ENCODE data around the gene CACNA2D3. TPM values are rescaled to one million over a fixed set of nuclear protein-coding genes. Genes with fewer than 3 reads are reported as not detected.

CACNA2D3 gene
- 1 to 10 TPM in 2 of 4 donors, under 1 TPM in 2; 0.55 to 3.4 (median 1.6) TPM for total RNA-seq

- H3K9me3 ChIP-seq, result no peaks in the 10 kb centered on the region
- in situ Hi-C loops (cut with MboI; ENCODE audit: low pct_ligation_motif_present in 1 of 4, low pct_unique_long_range_greater_than_20kb in 1 of 4, low sequenced_read_pairs in 3 of 4) (no loop called here), intact Hi-C loops (cut with DNase I; ENCODE audit: low total_unique reads) (no loop called here)
- TF ChIP-seq EP300 (IDR thresholded peaks at IDR 0.05; ENCODE audit: low read depth) (no peak), POLR2A (IDR thresholded peaks at IDR 0.05) (no peak), POLR2AphosphoS5 (IDR thresholded peaks at IDR 0.05) (no peak)
- TF ChIP-seq, protein P1, sequence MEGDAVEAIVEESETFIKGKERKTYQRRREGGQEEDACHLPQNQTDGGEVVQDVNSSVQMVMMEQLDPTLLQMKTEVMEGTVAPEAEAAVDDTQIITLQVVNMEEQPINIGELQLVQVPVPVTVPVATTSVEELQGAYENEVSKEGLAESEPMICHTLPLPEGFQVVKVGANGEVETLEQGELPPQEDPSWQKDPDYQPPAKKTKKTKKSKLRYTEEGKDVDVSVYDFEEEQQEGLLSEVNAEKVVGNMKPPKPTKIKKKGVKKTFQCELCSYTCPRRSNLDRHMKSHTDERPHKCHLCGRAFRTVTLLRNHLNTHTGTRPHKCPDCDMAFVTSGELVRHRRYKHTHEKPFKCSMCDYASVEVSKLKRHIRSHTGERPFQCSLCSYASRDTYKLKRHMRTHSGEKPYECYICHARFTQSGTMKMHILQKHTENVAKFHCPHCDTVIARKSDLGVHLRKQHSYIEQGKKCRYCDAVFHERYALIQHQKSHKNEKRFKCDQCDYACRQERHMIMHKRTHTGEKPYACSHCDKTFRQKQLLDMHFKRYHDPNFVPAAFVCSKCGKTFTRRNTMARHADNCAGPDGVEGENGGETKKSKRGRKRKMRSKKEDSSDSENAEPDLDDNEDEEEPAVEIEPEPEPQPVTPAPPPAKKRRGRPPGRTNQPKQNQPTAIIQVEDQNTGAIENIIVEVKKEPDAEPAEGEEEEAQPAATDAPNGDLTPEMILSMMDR (IDR thresholded peaks at IDR 0.05), result no peak
- no peaks in the 10 kb centered on the region for H3K36me3 ChIP-seq
- 1% methylated on average over 63 of the region's 100 CpGs; no CpG with 5 or more reads in 1 of the 2 donors for WGBS, 2 donors (ENCODE audit: low coverage in 1 of 2)
- H3K27me3 ChIP-seq, result peaks cover 94% of the 10 kb centered on the region
- peak within 1 kb of the TSS; percentile 31 to 75 (median 62) for H3K27ac ChIP-seq
- DNase-seq, result peak; percentile 26
- H3K4me3 ChIP-seq, result peak within 1 kb of the TSS; percentile 25 to 68 (median 48)
- H3K4me1 ChIP-seq, result peaks cover 10 to 24% (median 17%) of the 10 kb centered on the region in 4 donors
Measured at GRCh38 chr3:54122324-54123002, at the start of gene CACNA2D3. CACNA2D3 (plus strand) TSS chr3:54122552.

GRCh38 chr3:54073386-54073785 is 49.0 kb upstream of the CACNA2D3 start:
- Histone ChIP-seq H3K27ac (no peak overlapping the region), H3K4me1 (no peaks in the 10 kb centered on the region), H3K27me3 (no peaks in the 10 kb centered on the region), H3K36me3 (no peaks in the 10 kb centered on the region), H3K9me3 (peaks cover 6 to 15% of the 10 kb centered on the region in 2 donors), H3K4me3 (no peak overlapping the region)
- no peak for DNase-seq
- TF ChIP-seq, protein P1 (IDR thresholded peaks at IDR 0.05), result no peak
- TF ChIP-seq POLR2AphosphoS5 (IDR thresholded peaks at IDR 0.05) (no peak), EP300 (IDR thresholded peaks at IDR 0.05; ENCODE audit: low read depth) (no peak)
- 74 to 86% methylated on average over 3 to 4 of the region's 4 CpGs for WGBS, 2 donors (ENCODE audit: low coverage in 1 of 2)
- in situ Hi-C loops (cut with MboI; ENCODE audit: low pct_ligation_motif_present in 1 of 4, low pct_unique_long_range_greater_than_20kb in 1 of 4, low sequenced_read_pairs in 3 of 4) (no loop called here), intact Hi-C loops (cut with DNase I; ENCODE audit: low total_unique reads) (no loop called here)

DNA sequence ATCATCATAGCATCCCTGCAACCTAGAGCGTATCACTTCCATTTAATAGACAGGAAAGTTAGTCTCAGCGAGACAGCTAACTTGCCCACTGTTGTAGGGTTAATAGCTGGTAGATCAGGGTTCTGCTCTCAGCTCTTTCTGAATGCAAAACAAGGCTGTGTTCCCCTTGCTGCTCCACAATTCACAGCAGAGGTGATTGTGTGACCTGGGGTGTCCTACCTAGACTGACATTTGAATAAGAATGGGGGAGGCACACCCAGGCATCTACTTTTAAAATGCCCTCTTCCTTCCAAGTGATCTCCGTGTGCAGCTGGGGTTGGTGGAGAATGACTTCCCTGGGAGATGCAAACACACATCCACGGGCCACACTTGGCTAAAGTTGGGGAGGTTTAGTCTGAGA is 43.0 kb upstream of the CACNA2D3 start:
- TF ChIP-seq EP300 (IDR thresholded peaks at IDR 0.05; ENCODE audit: low read depth), result no peak
- TF ChIP-seq, protein P1 (IDR thresholded peaks at IDR 0.05), result no peak
- TF ChIP-seq POLR2A (IDR thresholded peaks at IDR 0.05), result no peak
- no peak for TF ChIP-seq POLR2AphosphoS5 (IDR thresholded peaks at IDR 0.05)
- Histone ChIP-seq H3K27ac (no peak overlapping the region), H3K27me3 (no peaks in the 10 kb centered on the region), H3K9me3 (no peaks in the 10 kb centered on the region), H3K4me3 (no peak overlapping the region), H3K36me3 (no peaks in the 10 kb centered on the region), H3K4me1 (no peaks in the 10 kb centered on the region)
- no peak for DNase-seq
- in situ Hi-C loops (cut with MboI; ENCODE audit: low pct_ligation_motif_present in 1 of 4, low pct_unique_long_range_greater_than_20kb in 1 of 4, low sequenced_read_pairs in 3 of 4) (no loop called here), intact Hi-C loops (cut with DNase I; ENCODE audit: low total_unique reads) (no loop called here)
- 54% methylated on average over 4 of the region's 4 CpGs; no CpG with 5 or more reads in 1 of the 2 donors for WGBS, 2 donors (ENCODE audit: low coverage in 1 of 2)

DNA sequence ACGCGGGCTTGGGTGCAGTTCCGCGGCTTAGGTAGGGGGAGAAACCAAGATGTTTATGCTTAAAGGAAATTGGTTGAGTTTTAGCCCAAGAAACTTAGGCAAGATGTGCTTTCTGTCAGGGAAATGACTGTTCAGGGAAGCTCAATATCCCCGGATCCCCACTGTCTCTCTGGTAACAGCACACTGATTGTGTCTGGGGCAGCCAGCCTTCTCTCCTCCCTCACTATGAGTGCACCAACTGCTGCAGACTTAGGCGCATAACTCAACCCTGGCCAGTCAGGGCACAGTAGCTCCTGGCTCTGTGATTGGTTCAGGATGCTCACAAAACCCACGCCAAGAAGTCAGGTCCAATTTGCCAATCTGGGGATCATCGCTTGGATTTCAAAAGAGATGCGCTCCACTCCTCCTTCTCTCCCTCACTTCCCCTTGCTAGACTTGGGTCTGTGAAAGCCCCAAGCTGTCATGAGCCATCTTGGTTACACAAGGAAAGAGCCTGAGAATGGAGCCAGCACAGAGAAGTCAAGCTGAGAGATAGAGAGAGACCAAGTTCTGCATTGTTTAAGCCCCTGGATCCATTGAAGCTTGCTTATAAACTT is 42.5 kb upstream of the CACNA2D3 start:
- intact Hi-C loops (cut with DNase I; ENCODE audit: low total_unique reads) (no loop called here), in situ Hi-C loops (cut with MboI; ENCODE audit: low pct_ligation_motif_present in 1 of 4, low pct_unique_long_range_greater_than_20kb in 1 of 4, low sequenced_read_pairs in 3 of 4) (no loop called here)
- no peak overlapping the region for H3K27ac ChIP-seq
- H3K9me3 ChIP-seq, result no peaks in the 10 kb centered on the region
- H3K27me3 ChIP-seq, result no peaks in the 10 kb centered on the region
- no peaks in the 10 kb centered on the region for H3K36me3 ChIP-seq
- TF ChIP-seq POLR2AphosphoS5 (IDR thresholded peaks at IDR 0.05) (no peak), POLR2A (IDR thresholded peaks at IDR 0.05) (no peak), EP300 (IDR thresholded peaks at IDR 0.05; ENCODE audit: low read depth) (no peak)
- TF ChIP-seq, protein P1 (IDR thresholded peaks at IDR 0.05), result no peak
- 73 to 83% methylated on average over 3 to 9 of the region's 9 CpGs for WGBS, 2 donors (ENCODE audit: low coverage in 1 of 2)
- no peak for DNase-seq
- H3K4me3 ChIP-seq, result no peak overlapping the region
- H3K4me1 ChIP-seq, result no peaks in the 10 kb centered on the region

All from transverse colon (tissue), 4 donors.